ENCODE measurements around the gene TMEM235.

TMEM235 gene

GRCh38 chr17:78276098-78276887, 44.9 kb downstream of the TMEM235 start:
- no peak for TF ChIP-seq CTCF (IDR thresholded peaks at IDR 0.05; ENCODE audit: low read depth, low read length)
- no peak overlapping the region for H3K4me3 ChIP-seq (ENCODE audit: low read depth, low read length)

- no peak overlapping the region for H3K4me3 ChIP-seq (ENCODE audit: low read depth, low read length)
- no peak for TF ChIP-seq CTCF (IDR thresholded peaks at IDR 0.05; ENCODE audit: low read depth, low read length)
Observed at GRCh38 chr17:78278139-78278741, 46.8 kb downstream of the TMEM235 start.

- H3K4me3 ChIP-seq (ENCODE audit: low read depth, low read length): no peak overlapping the region
- no peak for TF ChIP-seq CTCF (IDR thresholded peaks at IDR 0.05; ENCODE audit: low read depth, low read length)
Observed at GRCh38 chr17:78279360-78279990, 48.0 kb downstream of the TMEM235 start.

- H3K4me3 ChIP-seq (ENCODE audit: low read depth, low read length): no peak overlapping the region
- TF ChIP-seq CTCF (IDR thresholded peaks at IDR 0.05; ENCODE audit: low read depth, low read length): no peak
Observed at GRCh38 chr17:78281249-78281845, 49.9 kb downstream of the TMEM235 start.

- no peak for TF ChIP-seq CTCF (IDR thresholded peaks at IDR 0.05; ENCODE audit: low read depth, low read length)
- no peak overlapping the region for H3K4me3 ChIP-seq (ENCODE audit: low read depth, low read length)
Observed at GRCh38 chr17:78284146-78284545, 52.7 kb downstream of the TMEM235 start.

- TF ChIP-seq CTCF (IDR thresholded peaks at IDR 0.05; ENCODE audit: low read depth, low read length): no peak
- H3K4me3 ChIP-seq (ENCODE audit: low read depth, low read length): no peak overlapping the region
Observed at GRCh38 chr17:78289004-78289403, 57.6 kb downstream of the TMEM235 start.

Measured in WI38 (cell line).